GM18519 (cell line): ENCODE results near the gene LNX1.
A peak's percentile ranks its signal among the peaks of the same experiment; 100 is the strongest.

Experiments used
- ATAC-seq: cut with Tn5 transposase; IDR thresholded peaks from one replicate; pipeline ENCODE4 v1.9.1; 2021; ENCODE audit warnings: mild to moderate bottlenecking, moderate library complexity; ENCODE audit not compliant: unreplicated experiment, low FRiP score

Gene LNX1

GRCh38 chr4:53591372-53591892, at the start of gene LNX1:
Gene LNX1, minus strand, starts transcription at chr4:53591486. Its CDS starts 17,484 bp downstream, at chr4:53574002.
- no peak for ATAC-seq

DNA sequence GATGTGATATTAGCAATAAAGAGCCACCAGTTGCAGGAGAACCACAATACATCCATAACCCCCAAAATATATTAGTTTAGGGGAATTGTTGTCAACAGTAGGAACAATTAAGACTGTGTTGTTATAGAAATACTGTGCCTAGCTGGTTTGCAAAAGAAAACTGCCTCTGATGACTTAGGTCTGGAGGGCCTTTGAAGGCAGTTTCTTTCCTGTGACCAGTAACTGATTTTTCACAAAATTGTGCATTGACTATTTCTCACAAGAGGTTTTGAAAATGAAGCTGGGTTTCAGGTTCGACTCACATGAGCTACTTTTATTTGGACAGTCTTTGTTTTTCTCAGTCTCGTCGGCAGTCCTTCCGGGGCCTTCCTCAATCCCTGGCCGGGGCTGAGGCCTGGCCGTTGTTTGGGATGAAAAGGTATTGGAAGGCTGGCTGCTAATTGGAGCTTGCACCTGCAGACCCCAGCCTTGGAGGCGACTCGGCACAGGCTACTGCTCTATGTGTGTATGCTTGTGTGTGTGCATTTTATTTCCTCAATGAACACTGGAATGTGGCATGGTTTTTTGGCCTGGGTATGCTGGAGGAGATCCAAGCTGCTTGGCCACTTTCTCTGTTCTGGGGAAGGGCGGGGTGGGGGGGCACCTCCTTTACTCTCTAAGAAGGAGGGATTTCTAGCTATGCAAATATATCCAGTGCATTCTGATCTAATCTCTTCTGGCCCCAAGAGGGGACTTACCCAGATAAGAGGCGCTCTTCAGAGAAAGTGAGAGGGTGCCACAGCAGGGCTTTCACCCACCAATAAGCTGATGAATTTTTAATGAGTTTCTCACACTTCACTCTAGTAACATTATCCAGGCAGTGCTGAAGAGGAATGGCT, 49.5 kb upstream of the LNX1 start:
- ATAC-seq, result peak; percentile 54

DNA sequence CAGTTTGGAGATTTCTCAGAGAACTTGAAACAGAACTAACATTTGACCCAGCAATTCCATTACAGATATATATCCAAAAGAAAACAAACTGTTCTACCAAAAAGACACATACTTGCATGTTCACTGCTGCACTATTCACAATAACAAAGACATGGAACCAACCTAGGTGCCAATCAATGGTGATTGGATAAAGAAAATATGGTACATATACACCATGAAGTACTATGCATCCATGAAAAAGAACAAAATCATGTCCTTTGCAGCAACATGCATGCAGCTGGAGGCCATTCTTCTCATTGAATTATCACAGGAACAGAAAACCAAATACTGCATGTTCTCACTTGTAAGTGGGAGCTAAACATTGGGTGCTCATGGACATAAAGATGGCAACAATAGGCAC, 47.6 kb upstream of the LNX1 start:
- no peak for ATAC-seq

DNA sequence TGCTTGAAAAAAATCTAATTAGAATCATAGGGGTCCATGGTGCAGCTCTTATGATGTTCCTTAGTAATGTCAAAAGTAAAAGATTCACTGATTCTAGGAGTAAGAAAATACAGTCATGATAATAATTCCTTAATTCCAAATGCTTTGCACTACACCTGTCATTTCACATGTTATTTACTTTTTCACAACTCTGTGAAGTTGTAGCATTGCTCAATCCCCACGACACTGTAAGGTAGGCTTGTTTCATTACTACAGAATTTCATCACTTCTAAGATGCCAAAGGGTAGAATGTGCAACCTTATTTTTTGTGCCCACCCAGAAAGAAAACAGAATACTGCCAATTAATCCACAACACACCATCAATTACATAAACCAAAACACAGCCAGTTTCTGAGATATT, 46.1 kb upstream of the LNX1 start:
- no peak for ATAC-seq

DNA sequence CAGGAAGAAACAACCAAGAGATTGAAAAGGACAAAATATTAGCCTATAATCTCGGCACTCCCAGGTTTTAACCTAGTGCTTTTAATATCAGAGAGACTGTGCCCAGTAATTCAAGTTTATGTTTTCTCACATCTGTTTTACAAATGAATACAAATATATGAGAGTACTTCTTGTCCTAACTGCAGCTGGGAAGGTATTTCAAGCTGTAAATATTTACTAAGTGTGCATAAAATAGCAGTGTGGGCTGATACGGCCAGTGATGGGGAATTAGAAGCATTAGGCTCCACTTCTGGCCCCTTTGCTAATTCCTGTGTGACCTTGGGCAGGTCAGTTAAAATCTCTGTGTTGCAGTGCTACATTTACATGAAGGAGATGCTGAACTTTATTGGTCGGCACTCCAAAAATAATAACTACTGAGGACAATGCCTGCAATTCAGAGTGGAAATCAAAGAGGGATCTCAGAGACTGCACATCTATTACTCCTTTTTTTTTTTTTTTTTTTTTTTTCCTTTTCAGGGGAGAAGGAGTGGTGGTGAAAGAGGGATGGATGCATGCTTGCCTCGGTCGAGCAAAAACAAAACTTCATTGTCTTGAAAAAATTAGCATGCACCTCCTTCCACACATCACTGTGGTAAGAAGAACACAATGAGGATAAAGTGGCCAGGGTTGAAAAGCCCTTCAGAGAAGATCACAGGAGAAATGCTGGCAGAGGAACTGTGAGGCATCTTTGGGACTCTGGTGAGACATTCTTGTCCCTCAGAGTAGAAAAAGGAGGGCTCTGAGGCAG, 44.6 kb upstream of the LNX1 start:
- no peak for ATAC-seq

GRCh38 chr4:53633608-53634007, 42.3 kb upstream of the LNX1 start:
- no peak for ATAC-seq

DNA sequence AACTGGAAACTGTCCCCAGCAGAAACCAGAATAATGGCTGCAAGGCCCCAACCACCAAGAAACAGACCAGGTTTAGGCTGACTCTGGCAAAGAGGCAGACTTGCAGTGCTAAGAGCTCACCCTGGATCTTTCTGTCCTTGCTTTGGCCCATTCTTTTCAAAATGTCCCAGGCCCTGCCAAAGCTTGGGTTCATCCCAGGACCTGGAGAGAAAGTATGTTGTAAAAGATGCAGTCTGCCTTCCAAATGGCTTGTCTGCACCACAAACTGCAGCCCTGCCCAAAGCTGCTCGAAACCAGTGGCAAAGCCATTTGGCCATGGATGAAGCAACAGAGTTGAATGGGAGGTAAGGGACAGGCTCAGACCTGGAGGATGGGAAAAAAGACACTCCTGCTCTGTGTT, 38.0 kb upstream of the LNX1 start:
- no peak for ATAC-seq

DNA sequence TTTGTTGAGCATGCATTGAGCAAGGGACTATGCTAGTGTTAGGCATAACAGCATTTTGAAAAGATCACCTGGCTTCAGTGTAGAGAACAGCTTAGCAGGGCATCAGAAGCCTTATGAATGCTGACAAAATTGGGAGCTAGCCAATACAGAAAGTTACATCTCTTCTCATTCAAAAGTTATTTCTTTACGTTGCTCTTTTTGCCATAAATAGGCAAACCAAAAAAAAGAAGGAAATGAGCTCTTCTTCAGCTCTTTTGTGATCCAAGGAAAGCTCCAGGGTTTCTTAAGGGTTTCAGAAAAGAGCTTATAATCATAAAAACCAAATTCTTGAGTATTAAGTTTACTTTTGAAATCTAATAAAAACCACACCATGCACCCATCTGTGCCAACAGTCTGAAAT, 35.2 kb upstream of the LNX1 start:
- ATAC-seq, result no peak

DNA sequence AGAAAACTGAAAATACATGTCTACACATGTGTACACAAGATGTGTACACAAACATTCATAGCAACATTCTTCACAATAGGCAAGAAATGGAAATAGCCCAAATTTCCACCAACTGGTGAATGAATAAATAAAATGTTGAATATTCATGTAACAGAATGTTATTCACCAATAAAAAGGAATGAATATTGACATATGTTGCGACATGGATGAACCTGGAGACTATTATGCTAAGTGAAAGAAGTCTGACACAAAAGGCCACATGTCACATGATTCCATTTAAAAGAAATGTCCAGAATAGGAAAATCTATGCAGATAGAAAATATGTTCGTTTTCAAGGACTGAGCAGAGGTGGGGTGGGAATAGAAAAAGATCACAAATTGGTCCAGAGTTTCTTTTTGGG, 34.6 kb upstream of the LNX1 start:
- no peak for ATAC-seq

DNA sequence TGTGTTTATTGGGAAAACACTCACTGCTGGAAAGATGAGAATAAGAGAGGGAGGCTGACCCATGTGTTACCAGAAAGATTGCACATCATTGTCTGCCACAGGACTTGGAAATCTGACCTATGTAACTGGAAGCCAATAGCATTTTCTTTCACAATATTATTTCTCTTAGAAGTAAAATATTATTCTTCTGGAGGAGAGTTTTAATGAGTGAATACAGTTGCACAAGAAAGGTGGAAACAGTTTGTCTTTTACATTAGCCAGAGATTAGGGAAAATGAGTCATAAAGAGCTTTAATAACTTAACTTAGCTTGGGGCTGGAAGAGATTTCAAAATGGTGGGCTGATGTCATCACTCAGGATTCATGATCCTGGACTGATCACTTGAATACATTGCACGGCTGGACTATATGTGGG, 31.5 kb upstream of the LNX1 start:
- ATAC-seq, result no peak

DNA sequence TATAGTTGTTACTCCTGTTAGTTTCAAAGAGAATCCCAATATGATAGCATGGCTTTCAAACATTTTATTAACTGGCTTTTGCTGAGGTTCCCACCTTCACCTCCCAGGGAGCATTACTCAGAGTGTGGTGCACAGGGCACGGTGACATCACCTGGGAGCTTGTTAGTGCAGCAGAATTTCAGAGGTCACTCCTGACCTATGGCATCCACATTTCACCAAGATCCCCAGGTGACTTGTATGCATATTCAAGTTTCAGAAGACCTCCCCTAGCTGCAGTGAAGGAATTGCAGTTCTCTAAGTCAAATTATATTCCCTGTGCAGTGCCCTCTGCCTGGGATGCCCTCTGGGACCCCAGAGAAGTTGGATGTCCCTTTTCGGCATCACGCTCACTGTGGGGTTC, 29.7 kb upstream of the LNX1 start:
- no peak for ATAC-seq

- ATAC-seq, result no peak
These were observed 28.1 kb upstream of the LNX1 start for GRCh38 chr4:53619431-53619830.

DNA sequence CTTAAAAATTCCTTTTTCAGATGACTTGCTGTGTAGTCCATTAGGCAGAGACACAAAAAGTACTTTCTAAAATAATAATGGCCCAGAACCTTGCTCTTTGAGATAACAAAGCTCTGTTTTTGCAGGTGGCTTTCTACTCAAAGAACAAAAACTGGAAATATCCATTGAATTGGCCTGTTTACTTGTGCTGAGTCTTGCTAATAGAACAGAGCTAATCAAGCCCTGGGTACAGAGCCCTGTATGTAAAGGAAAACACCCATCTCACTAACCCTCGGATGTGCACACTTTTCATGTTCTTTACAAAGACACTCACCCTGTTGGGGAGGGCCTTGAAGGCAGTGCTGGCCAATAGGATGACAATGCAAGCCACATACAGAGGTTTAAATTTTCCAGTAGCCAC, 27.0 kb upstream of the LNX1 start:
- no peak for ATAC-seq

DNA sequence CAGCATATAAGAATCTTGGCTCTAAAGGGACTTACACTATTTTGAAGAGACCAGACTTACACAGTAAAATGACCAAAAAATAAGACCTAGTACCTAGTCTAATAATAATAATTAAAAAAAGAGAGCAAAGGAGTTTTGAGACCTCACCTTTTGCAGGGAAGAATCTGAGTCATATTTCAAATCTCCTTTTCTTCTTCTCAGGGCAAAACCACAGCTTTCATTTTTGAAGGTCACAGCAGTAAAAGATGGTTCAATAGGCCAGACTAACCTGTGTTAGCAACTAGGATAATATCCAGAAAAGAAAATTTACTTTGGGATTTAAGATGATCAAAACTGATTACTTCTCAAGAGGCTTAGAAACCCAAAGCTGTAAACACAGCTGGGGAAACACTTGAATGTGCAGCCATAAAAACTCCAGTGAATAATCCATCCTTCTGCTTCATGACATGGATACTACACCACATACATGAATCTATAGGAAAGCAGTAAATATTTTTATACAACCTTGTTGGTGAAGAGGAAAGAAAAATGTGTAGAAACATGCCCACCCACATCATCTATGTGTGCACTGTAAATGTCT, 25.9 kb upstream of the LNX1 start:
- ATAC-seq, result no peak

GRCh38 chr4:53616219-53616618, 24.9 kb upstream of the LNX1 start:
- ATAC-seq, result no peak

GRCh38 chr4:53614591-53614990, 23.3 kb upstream of the LNX1 start:
- no peak for ATAC-seq

GRCh38 chr4:53613428-53613827, 22.1 kb upstream of the LNX1 start:
- no peak for ATAC-seq

GRCh38 chr4:53608649-53609048, 17.4 kb upstream of the LNX1 start:
- ATAC-seq, result no peak

GRCh38 chr4:53608242-53608641, 17.0 kb upstream of the LNX1 start:
- no peak for ATAC-seq

GRCh38 chr4:53605783-53606182, 14.5 kb upstream of the LNX1 start:
- ATAC-seq, result no peak

DNA sequence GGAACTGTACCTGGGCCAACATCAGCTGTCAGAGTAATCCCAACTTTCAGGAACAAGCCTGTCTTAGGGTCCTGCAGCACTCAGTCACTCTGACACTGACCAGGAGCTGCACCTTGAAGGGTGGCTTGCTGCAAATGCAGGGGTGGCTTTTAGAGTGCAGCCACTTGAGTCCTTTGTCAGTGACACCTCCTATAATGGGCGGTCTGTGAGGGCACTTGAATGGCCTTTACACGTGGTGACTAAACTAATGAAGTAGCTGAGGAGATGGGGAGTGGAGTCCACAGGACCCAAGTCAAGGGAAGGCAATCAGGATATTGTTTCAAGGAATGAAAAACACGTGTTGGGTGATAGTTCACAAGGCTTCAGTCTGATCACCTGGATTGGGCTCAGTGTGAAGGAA, 11.1 kb upstream of the LNX1 start:
- ATAC-seq, result no peak
